HCEC 1CT (cell line): ENCODE data around the gene ACY1.

ENCODE experiments used
- DNase-seq: peaks from one replicate; pipeline ENCODE4 v3.0.0-alpha.2; 2017

The ACY1 gene

DNA sequence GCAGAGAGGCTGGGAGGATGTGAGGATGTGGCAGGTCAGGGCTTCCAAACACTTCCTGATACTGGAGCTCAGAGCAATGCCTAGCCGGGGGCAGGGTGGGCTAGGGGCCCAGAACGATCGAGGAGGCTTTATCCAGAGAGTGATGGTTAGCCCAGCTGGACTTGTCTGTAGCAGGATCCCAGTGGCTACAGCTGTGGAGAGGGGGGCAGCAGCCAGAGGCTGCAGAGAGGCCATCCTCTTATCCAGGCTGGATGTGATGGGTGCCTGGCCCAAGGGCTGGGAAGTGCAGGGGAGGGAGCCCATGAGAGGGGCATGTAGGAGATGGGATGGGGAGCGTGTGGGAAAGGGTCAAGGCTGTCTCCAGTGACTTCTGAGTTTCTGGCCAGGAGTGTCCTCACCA is 36.5 kb upstream of the ACY1 start:
- no peak for DNase-seq

DNA sequence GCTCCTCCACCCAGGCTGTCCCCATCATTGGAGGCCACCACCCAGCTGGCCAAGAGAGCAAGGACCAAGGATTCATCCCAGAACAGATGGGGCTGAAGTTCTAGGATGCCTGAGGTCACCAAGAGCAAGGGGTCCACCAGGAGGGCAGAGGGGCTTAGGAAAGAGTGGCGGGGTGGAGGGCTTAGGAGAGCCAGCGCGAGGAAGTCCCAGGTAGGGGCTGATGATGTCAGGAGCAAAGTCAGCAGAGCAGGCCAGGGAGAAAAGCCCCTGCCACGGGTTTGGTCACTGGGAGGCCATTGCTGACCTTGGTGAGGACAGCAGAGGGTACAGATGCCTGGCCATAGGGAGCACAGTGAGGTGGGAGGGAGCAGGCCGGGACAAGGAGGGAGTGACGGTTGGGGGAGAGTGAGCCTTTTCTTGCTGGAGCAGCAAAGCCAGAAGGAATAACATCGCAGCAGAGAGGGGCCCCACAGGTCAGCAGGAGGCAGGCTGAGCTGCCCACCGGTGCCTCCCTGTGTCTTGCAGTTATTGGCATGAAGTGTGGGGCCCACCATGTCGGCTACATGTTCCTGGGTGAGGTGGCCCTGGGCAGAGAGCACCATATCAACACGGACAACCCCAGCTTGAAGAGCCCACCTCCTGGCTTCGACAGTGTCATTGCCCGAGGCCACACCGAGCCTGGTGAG is 36.0 kb upstream of the ACY1 start:
- no peak for DNase-seq

DNA sequence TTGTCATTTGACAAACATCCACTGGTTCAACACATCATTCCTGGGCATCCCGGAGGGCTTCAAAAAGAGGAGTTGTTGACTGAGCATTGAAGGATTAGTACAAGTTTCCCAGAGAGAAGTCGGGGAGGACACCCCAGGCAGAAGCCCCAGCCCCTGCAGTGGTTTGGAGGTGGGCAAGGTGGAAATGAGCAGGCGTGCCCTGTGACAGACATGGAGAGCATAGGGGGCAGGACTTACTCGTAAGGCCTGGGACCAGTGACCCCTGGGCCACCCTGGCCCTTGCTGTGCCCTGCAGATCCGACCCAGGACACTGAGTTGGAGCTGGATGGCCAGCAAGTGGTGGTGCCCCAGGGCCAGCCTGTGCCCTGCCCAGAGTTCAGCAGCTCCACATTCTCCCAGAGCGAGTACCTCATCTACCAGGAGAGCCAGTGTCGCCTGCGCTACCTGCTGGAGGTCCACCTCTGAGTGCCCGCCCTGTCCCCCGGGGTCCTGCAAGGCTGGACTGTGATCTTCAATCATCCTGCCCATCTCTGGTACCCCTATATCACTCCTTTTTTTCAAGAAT is 35.2 kb upstream of the ACY1 start:
- no peak for DNase-seq

GRCh38 chr3:51949121-51949520 is 34.2 kb upstream of the ACY1 start:
- DNase-seq = no peak

- DNase-seq = no peak
These were observed 32.4 kb upstream of the ACY1 start for GRCh38 chr3:51950899-51951298.

GRCh38 chr3:51953445-51953844 is 29.9 kb upstream of the ACY1 start:
- peak; percentile 82 for DNase-seq

- DNase-seq = no peak
These were observed 29.2 kb upstream of the ACY1 start for GRCh38 chr3:51954105-51954504.

- no peak for DNase-seq
These were observed 28.6 kb upstream of the ACY1 start for GRCh38 chr3:51954713-51955112.

DNA sequence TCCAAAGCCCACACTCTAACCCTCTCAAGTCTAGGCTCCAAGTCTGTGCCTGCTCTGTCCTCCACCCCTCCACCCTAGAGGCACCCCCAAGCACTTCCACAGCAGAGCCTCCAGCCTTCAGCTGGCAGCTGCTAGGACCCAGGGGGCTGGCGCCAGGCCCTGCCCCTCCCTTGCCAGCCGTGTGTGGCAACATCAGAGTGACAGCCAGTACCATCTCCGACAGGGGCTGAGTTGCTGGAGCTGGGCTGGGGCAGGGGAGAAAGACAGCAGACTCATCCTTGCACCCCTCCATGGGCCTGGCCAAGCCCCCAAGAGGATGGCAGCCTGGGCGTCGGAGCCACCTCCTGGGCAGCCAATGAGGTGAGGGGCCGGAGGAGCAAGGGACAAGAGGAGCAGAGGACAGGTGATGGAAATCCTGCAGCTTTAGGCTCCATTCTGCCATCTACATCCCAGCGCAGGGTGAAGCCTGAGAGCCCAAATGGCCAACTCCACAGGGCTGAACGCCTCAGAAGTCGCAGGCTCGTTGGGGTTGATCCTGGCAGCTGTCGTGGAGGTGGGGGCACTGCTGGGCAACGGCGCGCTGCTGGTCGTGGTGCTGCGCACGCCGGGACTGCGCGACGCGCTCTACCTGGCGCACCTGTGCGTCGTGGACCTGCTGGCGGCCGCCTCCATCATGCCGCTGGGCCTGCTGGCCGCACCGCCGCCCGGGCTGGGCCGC is 28.0 kb upstream of the ACY1 start, which contains the start of gene GPR62:
TSS of gene GPR62 (plus strand) at position 207 of the 718 bp plus-strand sequence. CDS start at position 479, 272 bp downstream.
- no peak for DNase-seq

DNA sequence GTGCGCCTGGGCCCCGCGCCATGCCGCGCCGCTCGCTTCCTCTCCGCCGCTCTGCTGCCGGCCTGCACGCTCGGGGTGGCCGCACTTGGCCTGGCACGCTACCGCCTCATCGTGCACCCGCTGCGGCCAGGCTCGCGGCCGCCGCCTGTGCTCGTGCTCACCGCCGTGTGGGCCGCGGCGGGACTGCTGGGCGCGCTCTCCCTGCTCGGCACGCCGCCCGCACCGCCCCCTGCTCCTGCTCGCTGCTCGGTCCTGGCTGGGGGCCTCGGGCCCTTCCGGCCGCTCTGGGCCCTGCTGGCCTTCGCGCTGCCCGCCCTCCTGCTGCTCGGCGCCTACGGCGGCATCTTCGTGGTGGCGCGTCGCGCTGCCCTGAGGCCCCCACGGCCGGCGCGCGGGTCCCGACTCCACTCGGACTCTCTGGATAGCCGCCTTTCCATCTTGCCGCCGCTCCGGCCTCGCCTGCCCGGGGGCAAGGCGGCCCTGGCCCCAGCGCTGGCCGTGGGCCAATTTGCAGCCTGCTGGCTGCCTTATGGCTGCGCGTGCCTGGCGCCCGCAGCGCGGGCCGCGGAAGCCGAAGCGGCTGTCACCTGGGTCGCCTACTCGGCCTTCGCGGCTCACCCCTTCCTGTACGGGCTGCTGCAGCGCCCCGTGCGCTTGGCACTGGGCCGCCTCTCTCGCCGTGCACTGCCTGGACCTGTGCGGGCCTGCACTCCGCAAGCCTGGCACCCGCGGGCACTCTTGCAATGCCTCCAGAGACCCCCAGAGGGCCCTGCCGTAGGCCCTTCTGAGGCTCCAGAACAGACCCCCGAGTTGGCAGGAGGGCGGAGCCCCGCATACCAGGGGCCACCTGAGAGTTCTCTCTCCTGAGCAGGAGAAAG is 27.2 kb upstream of the ACY1 start:
- no peak for DNase-seq

DNA sequence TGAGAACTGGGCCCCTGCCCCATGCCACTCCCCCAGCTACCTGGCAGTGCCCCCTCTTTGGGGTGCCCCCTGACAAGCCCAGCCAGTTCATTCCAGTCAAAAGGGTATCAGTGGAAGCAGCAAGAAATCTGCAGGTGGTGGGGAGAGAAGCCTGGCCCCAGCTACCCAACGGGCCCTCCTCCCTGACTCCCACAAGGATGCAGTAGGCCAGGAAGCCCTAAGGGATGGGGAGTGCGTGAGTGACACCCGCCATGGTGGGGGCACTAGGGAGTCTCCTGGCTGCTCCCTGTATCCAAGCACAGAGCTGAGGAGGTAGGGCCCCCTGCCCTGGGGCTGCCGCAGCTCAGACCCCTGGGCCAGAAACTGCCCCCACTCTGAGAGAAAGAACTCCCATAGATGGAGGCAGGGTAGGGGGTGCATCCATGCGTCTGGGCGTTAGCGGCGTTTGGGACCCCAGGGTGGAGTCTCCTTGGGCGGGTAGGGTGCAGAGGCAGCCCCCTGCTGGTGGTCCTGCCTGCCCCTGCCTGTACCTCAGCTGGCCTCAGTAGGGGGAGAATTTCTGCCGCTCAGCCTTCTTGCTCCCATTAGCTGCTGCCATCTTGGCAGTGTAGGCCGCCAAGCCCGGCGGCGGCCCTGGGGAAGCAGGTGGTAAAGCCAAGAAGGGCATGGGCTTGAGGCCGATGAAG is 25.7 kb upstream of the ACY1 start:
- DNase-seq = no peak

- no peak for DNase-seq
These were observed 24.5 kb upstream of the ACY1 start for GRCh38 chr3:51958603-51959521.

GRCh38 chr3:51959651-51960050 is 23.7 kb upstream of the ACY1 start:
- DNase-seq = no peak

- DNase-seq = no peak
These were observed 22.9 kb upstream of the ACY1 start for GRCh38 chr3:51960386-51960785.

- DNase-seq = no peak
These were observed 22.3 kb upstream of the ACY1 start for GRCh38 chr3:51961011-51961410.

DNA sequence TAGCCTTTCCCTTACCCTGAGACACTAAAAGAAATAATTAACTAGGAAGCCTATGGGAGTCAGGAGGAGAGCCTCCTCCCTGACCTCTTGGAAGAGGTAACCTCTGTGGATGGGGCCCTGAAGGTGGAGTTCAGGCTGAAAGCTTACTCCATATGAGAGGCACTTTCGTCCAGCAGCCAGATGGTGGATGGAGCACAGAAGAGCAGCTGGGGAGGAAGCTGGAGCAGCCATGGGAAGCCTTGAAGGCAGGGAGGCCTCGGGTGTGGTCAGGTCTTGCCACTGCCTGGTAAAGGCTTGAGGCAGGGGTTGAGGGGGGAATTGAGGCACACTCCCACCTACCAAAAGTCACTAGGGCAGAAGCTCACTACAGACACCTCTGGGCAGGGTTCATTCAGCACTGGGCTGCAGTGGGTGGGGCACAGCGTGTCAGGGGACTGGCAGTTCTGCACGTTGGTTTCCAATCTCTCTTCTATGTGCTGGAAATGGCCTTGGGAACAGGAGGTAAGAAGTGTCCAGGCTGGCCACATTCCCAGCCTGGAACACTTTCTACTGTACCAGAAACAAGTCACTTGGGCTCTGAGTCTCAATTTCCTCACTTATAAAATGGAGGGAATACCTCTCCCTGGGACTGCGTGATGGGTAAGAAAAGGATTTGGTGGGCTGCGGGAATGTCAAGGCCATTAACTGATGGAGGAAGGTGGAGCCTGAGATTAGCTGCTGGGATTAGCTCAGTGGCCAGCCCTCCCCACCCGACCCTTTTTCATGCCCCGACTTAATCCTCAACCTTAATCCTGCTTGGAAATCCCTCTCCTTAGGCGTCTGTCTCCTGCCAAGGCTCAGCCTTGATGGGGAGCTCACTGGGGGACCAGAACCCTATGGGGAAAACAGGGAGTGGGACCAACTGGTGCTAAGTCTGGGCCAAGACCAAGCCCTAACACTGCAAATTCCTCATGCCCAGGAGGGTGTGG is 21.4 kb upstream of the ACY1 start:
- no peak for DNase-seq

DNA sequence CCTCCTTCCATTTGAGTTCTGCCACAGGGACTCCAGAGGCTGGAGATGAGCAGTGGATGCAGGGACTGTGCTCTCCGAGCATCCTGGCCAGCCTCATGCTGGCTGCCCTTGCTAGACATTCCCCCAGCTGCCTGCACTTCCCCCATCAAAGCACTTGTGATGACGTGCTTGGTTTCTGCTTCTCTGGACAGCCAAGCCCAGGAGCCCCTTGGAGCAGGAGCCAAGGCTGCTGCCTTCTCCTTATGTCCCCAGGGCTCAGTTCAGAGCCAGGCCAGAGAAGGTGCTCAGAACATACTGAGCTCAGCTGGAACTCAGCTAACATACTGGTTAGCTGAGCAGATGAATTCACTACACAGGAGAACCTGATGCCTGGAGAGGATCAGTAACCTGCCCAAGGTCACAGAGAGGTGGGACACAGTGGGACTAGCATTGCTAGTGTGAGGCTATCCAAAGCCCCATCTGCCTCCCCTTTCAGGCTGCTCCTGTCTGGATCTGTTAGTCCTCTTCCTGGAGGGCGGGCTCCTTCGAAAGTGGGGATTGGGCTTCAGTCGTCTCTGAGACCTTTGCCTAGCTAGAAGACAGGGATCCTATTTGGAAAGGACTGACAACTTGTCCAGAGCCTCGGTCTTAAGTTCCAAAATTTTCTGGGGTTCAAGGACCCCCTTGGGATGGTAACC is 20.3 kb upstream of the ACY1 start:
- DNase-seq = no peak

DNA sequence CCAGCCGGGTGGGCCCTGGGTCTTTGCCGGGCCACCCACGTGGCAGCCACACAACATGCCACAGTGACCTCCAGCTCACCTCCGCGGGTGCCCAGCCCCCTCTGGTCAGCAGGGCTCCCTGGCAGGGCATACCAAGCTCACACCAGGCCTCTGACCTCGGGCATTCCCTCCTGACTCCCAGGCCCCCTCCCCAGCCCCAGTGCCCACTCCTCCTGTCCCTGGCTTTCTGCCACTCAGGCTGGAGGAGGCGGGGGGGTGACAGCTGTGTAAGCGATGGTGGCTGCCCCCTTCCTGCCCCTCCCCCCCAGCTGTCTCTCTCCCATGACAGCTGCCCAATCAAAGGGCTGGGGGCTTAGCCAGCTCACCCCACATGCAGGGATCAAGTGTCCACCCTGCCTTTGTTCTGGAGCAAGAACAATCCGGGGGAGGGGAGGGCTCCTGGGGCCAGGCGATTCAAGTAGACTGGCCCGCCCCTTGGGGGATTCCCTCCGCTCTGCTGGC is 19.3 kb upstream of the ACY1 start:
- no peak for DNase-seq

DNA sequence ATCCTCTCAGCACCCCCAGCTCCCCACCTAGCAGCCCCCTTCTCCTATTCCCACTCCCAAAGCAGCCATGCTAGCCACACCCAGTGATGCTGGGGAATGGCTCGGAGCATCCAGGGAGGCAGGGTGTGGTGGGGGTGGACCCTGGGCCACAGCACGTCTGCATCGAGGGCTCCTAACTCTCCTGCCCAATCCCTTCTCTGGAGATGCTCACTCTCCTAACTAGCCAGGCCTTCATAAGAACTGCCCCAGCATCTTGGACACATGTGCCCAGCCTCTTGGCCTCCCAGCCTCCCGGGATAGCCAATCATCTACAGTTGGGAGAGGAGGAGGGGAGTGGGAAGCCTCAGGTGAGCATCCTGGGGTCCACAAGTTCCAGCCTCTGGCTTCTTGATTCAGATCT is 18.8 kb upstream of the ACY1 start:
- DNase-seq = no peak
